Thyroid gland (tissue), 4 donors: ENCODE measurements around the gene NBEAL1.

Source experiments
- POLR2A ChIP-seq, 2 donors: fragments of 450-650 bp; IDR thresholded peaks; one replicate each; pipeline ENCODE4 v1.6.1; 2017; ENCODE audit warnings: antibody characterized with exemption in 2 of 2, mild to moderate bottlenecking in 2 of 2, moderate library complexity in 1 of 2
- TF ChIP-seq, protein P1 (sequence below), 6 experiments: fragments of 200-600 bp in 3 of 6; fragments of 450-650 bp in 3 of 6; sonication (generic) in 3 of 6; IDR thresholded peaks; one replicate each; pipeline ENCODE4 v1.5.1; 2016 to 2019; ENCODE audit warnings: antibody characterized with exemption in 6 of 6, mild to moderate bottlenecking in 2 of 6, inconsistent platforms in 1 of 6, moderate library complexity in 1 of 6

- TF ChIP-seq, protein P1, sequence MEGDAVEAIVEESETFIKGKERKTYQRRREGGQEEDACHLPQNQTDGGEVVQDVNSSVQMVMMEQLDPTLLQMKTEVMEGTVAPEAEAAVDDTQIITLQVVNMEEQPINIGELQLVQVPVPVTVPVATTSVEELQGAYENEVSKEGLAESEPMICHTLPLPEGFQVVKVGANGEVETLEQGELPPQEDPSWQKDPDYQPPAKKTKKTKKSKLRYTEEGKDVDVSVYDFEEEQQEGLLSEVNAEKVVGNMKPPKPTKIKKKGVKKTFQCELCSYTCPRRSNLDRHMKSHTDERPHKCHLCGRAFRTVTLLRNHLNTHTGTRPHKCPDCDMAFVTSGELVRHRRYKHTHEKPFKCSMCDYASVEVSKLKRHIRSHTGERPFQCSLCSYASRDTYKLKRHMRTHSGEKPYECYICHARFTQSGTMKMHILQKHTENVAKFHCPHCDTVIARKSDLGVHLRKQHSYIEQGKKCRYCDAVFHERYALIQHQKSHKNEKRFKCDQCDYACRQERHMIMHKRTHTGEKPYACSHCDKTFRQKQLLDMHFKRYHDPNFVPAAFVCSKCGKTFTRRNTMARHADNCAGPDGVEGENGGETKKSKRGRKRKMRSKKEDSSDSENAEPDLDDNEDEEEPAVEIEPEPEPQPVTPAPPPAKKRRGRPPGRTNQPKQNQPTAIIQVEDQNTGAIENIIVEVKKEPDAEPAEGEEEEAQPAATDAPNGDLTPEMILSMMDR (IDR thresholded peaks at IDR 0.05), result no peak
- no peak for TF ChIP-seq POLR2A (IDR thresholded peaks at IDR 0.05)
Measured at GRCh38 chr2:203252818-203253217, 238.1 kb downstream of the NBEAL1 start.
